Activated T-helper 1 cell treated with Interleukin-2 at 50 U/mL for 16 hours (primary cell): ENCODE results near the gene TIMM10.
"Not testable (repeated sequence)": the region's sequence is repeated elsewhere in the genome, so short reads cannot be mapped to it uniquely, and the experiment has no call there.

Experiments used
- DNase-seq: peaks from one replicate; pipeline ENCODE4 v3.0.0-alpha.2; 2020; ENCODE audit warnings: low read depth

Gene TIMM10

GRCh38 chr11:57541169-57541568, 10.6 kb upstream of the TIMM10 start:
- DNase-seq = no peak

GRCh38 chr11:57539342-57539741, 8.8 kb upstream of the TIMM10 start:
- no peak for DNase-seq

- no peak for DNase-seq
Measured at GRCh38 chr11:57536947-57537619, 6.5 kb upstream of the TIMM10 start, which contains the start of gene SMTNL1. TSS of gene SMTNL1 (plus strand) at chr11:57537595. CDS start at chr11:57542643, 5,048 bp downstream.

- not testable (repeated sequence) for DNase-seq
Measured at GRCh38 chr11:57534449-57534848, 3.9 kb upstream of the TIMM10 start.

GRCh38 chr11:57530215-57530595, 349 bp downstream of the TIMM10 start:
- no peak for DNase-seq

GRCh38 chr11:57529012-57529411, 1.5 kb downstream of the TIMM10 start:
- DNase-seq = no peak

- DNase-seq = peak; percentile 40
Measured at GRCh38 chr11:57527056-57527631, 3.4 kb downstream of the TIMM10 start.

GRCh38 chr11:57523419-57523818, 7.1 kb downstream of the TIMM10 start:
- no peak for DNase-seq

- no peak for DNase-seq
Measured at GRCh38 chr11:57521116-57521515, 9.4 kb downstream of the TIMM10 start.

- DNase-seq = no peak
Measured at GRCh38 chr11:57516061-57516443, 14.5 kb downstream of the TIMM10 start.

- no peak for DNase-seq
Measured at GRCh38 chr11:57515332-57516060, 15.1 kb downstream of the TIMM10 start, which contains the start of gene SLC43A1. TSS of gene SLC43A1 (minus strand) at chr11:57515702. CDS start at chr11:57514111, 1,591 bp downstream.

- DNase-seq = peak; percentile 28
Measured at GRCh38 chr11:57514538-57515331, 15.8 kb downstream of the TIMM10 start.

GRCh38 chr11:57513911-57514537, 16.5 kb downstream of the TIMM10 start:
- no peak for DNase-seq

- no peak for DNase-seq
Measured at GRCh38 chr11:57513452-57513795, 17.1 kb downstream of the TIMM10 start.

- no peak for DNase-seq
Measured at GRCh38 chr11:57512646-57513451, 17.7 kb downstream of the TIMM10 start.

- DNase-seq = no peak
Measured at GRCh38 chr11:57511741-57512430, 18.7 kb downstream of the TIMM10 start.

- no peak for DNase-seq
Measured at GRCh38 chr11:57508341-57509170, 22.0 kb downstream of the TIMM10 start.

GRCh38 chr11:57506522-57506921, 24.0 kb downstream of the TIMM10 start:
- no peak for DNase-seq

GRCh38 chr11:57504511-57504910, 26.0 kb downstream of the TIMM10 start:
- DNase-seq = no peak

- DNase-seq = no peak
Measured at GRCh38 chr11:57502870-57503269, 27.7 kb downstream of the TIMM10 start.
